ENCODE measurements around the gene CAPS.
"Not testable (repeated sequence)": the region's sequence is repeated elsewhere in the genome, so short reads cannot be mapped to it uniquely, and the experiment has no call there.

CAPS gene

DNA sequence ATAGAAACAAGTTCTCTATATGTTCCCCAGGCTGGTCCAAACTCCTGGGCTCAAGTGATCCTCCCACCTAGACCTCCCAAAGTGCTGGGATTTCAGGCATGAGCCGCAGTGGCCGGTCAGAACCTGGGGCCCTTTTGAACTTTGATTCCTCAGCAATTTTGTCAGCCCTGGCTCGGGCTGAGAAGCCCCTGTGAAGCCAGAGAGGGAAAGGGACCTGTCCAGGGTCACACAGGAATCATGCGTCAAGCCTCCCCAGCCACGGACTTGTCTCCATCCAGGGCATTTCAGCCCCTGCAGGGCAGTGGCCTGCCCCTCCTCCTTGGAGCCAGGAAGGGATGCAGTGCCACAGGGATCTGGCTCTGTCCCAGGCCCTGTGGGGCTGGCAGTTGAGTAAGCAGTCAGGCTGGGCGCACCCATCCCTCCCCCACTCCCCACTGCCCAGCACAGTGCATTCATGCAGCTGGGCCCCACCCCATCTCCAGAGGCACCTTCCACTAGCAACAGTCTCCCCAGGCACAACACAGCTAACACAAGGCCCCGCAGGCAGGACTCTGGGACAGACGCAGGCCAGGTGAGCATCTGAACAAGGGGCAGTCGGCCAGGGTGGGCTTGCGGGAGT lies at the start of gene CAPS:
TSS of gene CAPS (plus strand) at position 516 of the 619 bp plus-strand sequence. CDS start 153 bp downstream, outside the sequence.
- DNase-seq (ENCODE audit: low read depth), result peak; percentile 32

DNA sequence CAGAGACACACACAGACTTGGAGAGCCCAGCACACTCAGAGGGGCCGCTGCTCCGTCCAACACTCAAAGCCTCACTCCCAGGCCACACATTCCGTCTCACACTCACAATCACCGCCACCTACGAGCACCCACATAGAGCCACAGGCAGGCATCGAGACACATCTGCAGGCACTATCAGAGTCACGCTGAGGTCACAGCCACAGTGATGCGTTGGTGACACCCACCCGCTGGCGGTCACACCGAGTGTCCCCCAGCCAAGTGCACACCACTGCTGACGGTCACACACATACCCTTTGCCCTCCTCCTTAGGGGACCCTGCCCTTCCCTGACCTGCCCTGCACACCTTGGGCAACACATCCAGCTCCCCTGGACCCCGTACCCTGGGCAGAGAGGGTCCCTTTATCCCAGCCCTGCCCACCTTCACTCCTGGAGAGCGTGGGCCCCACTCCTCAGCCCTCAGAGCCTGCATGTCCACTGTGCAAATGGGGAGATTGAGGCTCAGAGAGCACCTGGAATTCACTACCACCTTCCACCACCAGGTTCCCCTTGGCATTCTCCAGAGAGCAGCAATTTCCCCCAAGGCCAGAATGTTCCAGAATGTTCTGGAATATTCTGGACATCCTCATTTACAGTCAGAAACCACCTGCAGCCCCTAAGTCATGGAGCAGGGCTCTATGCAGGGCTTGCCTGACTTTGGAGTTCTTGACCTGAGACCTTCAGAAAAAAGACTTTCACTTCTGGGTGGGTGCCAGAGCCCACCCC lies 49.1 kb upstream of the CAPS start:
- no peak for DNase-seq (ENCODE audit: low read depth)

DNA sequence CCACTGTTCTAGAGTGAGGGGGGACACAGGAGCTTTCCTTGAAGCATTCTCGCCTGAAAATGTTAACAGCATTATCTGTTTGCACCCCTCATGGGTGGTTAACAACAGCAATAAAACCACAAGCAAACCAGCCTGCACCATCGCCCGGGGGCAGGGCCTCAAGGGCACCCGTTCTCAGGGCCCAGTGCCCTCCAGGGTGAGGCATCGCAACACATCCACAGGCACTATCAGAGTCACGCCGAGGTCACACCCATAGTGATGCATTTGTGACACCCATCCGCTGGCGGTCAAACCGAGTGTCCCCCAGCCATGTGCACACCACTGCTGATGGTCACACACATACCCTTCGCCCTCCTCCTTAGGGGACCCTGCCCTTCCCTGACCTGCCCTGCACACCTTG lies 48.3 kb upstream of the CAPS start:
- DNase-seq (ENCODE audit: low read depth), result no peak

- no peak for DNase-seq (ENCODE audit: low read depth)
Observed at GRCh38 chr19:5867201-5868136, 46.6 kb upstream of the CAPS start.

GRCh38 chr19:5870986-5871394 lies 43.1 kb upstream of the CAPS start:
- DNase-seq (ENCODE audit: low read depth), result no peak

- DNase-seq (ENCODE audit: low read depth), result no peak
Observed at GRCh38 chr19:5873617-5874199, 40.3 kb upstream of the CAPS start.

DNA sequence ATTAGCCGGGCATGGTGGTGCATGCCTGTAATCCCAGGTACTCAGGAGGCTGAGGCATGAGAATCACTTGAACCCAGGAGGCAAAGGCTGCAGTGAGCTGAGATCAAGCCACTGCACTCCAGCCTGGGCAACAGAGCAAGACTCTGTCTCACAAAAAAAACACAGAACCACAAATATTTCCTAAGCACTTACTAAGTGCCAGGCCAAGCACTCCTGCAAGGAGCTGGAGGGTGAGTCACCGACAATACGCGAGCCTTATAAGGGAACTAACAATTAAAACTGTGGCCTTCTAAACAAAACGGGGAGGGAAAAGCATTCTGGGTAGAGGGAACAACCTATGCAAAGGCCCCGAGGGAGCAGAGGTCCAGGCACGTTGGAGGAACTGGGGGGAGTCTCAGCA lies 39.6 kb upstream of the CAPS start:
- peak; percentile 70 for DNase-seq (ENCODE audit: low read depth)

DNA sequence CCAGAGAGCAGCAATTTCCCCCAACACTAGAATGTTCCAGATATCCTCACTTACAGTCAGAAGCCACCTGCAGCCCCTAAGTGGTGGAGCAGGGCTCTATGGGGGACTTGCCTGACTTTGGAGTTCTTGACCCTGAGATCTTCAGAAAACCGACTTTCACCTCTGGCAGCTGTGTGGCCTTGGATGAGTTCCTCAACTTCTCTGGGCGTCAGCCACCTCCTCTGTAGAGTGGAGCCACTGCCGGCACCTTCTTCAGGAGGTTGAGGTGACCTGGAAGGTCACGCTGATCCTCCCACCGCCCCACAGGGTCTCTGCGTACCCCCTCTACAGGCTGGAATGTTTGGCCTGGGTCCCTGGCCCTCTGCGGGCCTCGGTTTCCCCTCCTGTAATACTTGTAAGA lies 36.6 kb upstream of the CAPS start:
- DNase-seq (ENCODE audit: low read depth), result no peak

DNA sequence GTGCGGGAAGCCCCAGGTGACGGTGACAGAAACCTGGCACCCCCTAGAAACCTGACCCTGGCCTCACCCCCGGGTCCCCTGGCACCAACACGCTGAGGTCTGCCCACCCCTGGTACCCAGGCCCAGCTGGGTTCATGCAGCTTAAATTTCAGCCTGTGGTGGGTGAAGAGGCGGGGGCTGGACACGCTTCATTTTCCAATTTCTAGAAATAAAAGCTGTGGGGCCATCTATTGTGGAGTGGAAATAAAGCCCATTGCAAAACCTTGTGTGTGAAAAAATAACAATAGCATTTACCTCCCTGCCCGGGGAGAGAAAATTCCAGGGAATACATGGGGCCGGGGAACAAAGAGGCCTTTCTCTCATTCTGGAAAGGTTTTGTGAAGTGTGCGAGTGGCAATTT lies 36.2 kb upstream of the CAPS start:
- DNase-seq (ENCODE audit: low read depth), result no peak

DNA sequence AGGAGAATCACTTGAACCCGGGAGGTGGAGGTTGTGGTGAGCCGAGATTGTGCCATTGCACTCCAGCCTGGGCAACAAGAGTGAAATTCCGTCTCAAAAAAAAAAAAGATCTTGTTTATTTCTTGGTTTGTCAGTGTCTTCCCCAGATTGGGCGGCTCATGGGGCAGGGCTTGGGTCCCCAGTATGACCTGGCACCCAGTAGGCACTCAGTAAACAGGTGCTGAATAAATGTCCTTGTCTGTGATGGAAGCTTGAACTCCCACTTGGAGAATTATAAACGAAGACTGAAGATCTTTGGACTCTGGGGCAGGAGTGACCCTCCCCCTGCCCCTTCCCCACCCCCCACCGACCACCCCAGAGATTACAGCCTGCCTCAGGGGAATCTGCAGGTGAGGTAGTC lies 33.9 kb upstream of the CAPS start:
- DNase-seq (ENCODE audit: low read depth), result no peak

GRCh38 chr19:5880604-5881078 lies 33.4 kb upstream of the CAPS start:
- no peak for DNase-seq (ENCODE audit: low read depth)

GRCh38 chr19:5881543-5882299 lies 32.3 kb upstream of the CAPS start:
- no peak for DNase-seq (ENCODE audit: low read depth)

DNA sequence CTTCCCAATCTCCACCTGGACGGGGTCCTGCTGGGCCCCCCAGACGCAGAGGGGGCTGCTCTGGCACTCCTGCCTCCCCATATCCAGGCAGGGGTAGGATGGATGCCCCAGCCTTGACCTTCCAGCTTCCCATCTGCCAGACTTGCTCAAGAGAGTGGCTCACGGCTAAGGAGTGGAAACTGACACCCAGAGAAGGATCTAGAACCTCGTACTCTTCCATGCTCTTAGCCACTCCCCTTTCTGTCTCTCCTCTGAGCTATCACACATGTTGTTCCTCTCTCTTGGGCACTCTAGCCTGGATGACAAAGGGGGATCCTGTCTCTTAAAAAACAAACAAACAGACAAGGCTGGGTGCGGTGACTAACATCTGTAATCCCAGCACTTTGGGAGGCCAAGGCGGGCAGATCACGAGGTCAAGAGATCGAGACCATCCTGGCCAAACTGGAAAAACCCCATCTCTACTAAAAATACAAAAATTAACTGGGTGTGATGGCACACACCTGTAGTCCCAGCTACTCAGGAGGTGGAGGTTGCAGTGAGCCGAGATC lies 31.6 kb upstream of the CAPS start:
- DNase-seq (ENCODE audit: low read depth), result no peak

DNA sequence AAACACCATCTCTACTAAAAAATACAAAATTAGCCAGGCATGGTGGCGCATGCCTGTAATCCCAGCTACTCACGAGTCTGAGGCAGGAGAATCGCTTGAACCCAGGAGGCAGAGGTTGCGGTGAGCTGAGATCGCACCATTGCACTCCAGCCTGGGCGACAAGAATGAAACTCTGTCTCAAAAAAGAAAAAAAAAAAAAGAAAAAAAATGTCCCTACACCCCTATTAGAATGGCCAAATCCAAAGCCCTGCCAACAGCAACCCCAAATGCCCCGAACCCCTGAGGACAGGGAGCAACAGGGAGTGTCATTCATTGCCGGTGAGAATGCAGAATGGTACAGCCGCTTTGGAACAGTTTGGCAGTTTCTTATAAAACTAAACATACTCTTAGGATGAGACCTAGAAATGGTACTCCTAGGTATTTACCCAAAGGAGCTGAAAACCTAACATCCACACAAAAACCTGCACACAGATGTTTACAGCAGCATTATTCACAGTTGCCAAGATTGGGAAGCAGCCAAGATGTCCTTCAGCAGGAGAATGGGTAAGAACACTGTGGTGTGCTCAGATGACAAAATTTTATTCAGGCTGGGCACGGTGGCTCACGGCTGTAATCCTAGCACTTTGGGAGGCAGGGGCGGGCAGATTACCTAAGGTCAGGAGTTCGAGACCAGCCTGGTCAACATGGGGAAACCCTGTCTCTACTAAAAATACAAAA lies 30.7 kb upstream of the CAPS start:
- DNase-seq (ENCODE audit: low read depth), result not testable (repeated sequence)

DNA sequence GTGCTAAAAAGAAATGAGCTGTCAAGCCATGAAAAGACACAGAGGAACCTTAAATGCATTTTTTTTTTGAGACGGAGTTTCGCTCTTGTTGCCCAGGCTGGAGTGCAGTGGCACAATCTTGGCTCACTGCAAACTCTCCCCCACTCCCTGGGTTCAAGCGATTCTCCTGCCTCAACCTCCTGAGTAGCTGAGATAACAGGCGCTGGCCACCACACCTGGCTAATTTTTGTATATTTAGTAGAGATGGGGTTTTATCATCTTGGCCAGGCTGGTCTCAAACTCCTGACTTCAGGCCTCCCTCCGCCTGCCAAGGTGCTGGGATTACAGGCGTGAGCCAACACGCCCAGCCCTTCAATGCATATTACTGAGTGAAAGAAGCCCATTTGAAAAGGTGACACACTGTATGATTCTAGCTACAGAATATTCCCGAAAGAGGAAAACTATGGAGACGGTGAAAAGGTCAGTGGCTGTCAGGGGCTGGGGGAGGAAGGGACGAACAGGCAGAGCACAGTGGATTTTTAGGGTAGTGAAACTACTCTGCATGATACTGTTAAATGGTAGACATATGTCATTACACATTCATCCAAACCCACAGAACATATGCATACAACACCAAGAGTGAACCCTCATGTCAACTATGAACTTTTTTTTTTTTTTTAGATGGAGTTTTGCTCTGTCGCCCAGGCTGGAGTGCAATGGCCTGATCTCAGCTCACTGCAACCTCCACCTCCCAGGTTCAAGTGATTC lies 29.8 kb upstream of the CAPS start:
- not testable (repeated sequence) for DNase-seq (ENCODE audit: low read depth)

DNA sequence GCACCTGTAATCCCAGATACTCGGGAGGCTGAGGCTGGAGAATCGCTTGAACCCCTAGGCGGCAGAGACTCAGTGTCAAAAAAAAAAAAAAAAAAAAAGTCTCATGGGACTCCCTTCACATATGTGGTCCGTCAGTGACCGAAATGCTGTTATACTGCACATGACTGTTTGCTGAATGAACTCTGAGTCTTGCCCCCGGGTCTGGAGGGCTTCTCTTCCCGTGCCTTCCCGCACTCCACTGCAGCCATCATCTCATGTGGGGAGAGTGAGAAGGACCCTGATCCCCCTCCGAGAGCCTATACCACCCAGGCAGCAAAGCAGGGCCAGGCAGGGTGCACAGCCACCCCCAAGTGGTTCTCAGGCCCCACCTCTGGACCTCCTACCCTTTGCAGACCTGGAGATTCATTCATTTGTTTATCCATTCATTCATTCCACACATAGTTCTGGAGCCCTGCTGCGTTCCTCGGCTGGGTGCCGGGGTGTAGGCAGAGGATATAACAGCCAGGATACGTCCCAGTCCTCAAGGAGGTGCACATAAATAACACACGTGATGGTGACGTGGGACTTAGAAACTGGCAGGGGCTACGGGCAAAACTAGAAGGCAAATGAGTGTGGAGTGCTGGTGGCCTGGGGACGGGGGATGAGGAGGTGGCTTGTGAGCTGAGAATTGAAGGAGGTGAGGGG lies 24.6 kb upstream of the CAPS start:
- DNase-seq (ENCODE audit: low read depth), result peak; percentile 34

DNA sequence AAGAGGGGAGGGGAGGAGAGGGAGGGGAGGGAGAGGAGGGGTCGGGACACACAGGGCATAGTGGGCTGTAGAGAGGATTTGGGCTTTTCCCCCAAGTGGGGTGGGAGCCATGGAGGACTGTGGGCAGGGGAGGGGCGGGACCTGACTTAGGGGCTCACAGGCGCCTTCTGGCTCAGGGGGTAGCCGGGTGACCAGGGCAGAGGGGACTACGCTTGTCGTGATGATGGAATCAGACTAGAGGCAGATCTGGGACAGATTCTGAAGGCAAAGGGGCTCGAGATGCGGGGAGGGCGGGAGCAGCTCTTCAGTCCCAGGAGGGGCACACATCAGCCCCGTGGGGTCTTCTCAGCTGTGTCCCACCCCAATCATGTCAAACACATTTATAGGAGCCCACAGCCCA lies 24.0 kb upstream of the CAPS start:
- DNase-seq (ENCODE audit: low read depth), result no peak

DNA sequence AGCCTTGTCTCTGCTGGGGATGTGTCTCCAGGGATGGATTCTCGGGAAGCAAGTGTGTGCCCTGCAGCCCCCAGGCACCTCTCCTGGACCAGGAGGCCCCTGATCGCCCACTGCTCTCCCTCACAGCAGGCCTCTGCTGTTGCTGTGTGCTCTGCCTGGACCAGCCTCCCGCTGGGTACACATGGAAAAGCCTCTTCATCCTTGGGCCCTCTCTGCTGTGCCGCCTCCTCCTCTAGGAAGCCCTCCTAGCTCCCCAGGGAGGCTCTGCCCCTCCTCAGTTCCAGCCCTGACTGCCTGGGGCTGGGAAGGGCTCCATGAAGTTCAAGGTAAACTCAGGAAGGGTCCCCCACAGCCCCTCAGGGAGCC lies 22.5 kb upstream of the CAPS start:
- no peak for DNase-seq (ENCODE audit: low read depth)

All from ELR (cell line).